ENCODE results near the gene TNFAIP1. TPM values are rescaled to one million over a fixed set of nuclear protein-coding genes. Genes with fewer than 3 reads are reported as not detected.
A peak's percentile ranks its signal among the peaks of the same experiment; 100 is the strongest.

TNFAIP1 gene
- polyA plus RNA-seq, 1 donor (not counting 4 experiments of a cell fraction or from before 2014, with no cell fraction given), result 84.6 TPM

- Histone ChIP-seq H3K4me1 (ENCODE audit: control insufficient read depth, extremely low read depth, insufficient read depth, low read length) (peaks cover 10% of the 10 kb centered on the region), H3K27me3 (ENCODE audit: control insufficient read depth, extremely low read depth, insufficient read depth, low read length) (no peaks in the 10 kb centered on the region), H3K9ac (ENCODE audit: control insufficient read depth, extremely low read depth, insufficient read depth, low read length) (no peak overlapping the region), H3K27ac (ENCODE audit: control insufficient read depth, insufficient read depth, low read length) (no peak overlapping the region), H3K36me3 (ENCODE audit: control insufficient read depth in 2 of 2, extremely low read depth in 1 of 2, insufficient read depth in 2 of 2, low read length in 2 of 2) (no peaks in the 10 kb centered on the region), H3K4me2 (ENCODE audit: control insufficient read depth, extremely low read depth, insufficient read depth, low read depth, low read length) (peak overlapping the region; percentile 34), H3K4me3 (ENCODE audit: control insufficient read depth in 2 of 3, extremely low read depth in 1 of 3, insufficient read depth in 2 of 3, low read depth in 1 of 3, low read length in 3 of 3) (no peak overlapping the region), H3K79me2 (ENCODE audit: control insufficient read depth, insufficient read depth, low read length) (no peaks in the 10 kb centered on the region), H2AFZ (ENCODE audit: control insufficient read depth, low read length) (no peak overlapping the region), H4K20me1 (ENCODE audit: control insufficient read depth, extremely low read depth, insufficient read depth, low read length) (no peaks in the 10 kb centered on the region), H3K9me1 (ENCODE audit: control insufficient read depth, extremely low read depth, insufficient read depth, low read length) (no peaks in the 10 kb centered on the region), H3K9me3 (ENCODE audit: control insufficient read depth, low read depth, low read length) (no peaks in the 10 kb centered on the region)
- dilution Hi-C loops (cut with MboI; ENCODE audit: extremely low pct_ligation_motif_present, low sequenced_read_pairs), result no loop called here
- TF ChIP-seq CTCF (optimal IDR thresholded peaks at IDR 0.05 in 1 of 3, IDR thresholded peaks at IDR 0.05 in 1 of 3, conservative IDR thresholded peaks at IDR 0.05 in 1 of 3; ENCODE audit: extremely low read depth in 1 of 3, insufficient read depth in 2 of 3, low read length in 3 of 3) (no peak), EZH2 (IDR thresholded peaks at IDR 0.05; ENCODE audit: low read length) (no peak)
- no peak for DNase-seq (ENCODE audit: low read depth, low spot score)
- no peak for FAIRE-seq
Measured at GRCh38 chr17:28394337-28395116, 59.0 kb downstream of the TNFAIP1 start.

- dilution Hi-C loops (cut with MboI; ENCODE audit: extremely low pct_ligation_motif_present, low sequenced_read_pairs), result no loop called here
- Histone ChIP-seq H3K27me3 (ENCODE audit: control insufficient read depth, extremely low read depth, insufficient read depth, low read length) (no peaks in the 10 kb centered on the region), H3K9me3 (ENCODE audit: control insufficient read depth, low read depth, low read length) (no peaks in the 10 kb centered on the region), H3K9ac (ENCODE audit: control insufficient read depth, extremely low read depth, insufficient read depth, low read length) (no peak overlapping the region), H3K4me1 (ENCODE audit: control insufficient read depth, extremely low read depth, insufficient read depth, low read length) (peaks cover 10% of the 10 kb centered on the region), H3K27ac (ENCODE audit: control insufficient read depth, insufficient read depth, low read length) (no peak overlapping the region), H3K4me3 (ENCODE audit: control insufficient read depth in 2 of 3, extremely low read depth in 1 of 3, insufficient read depth in 2 of 3, low read depth in 1 of 3, low read length in 3 of 3) (no peak overlapping the region), H2AFZ (ENCODE audit: control insufficient read depth, low read length) (no peak overlapping the region), H3K79me2 (ENCODE audit: control insufficient read depth, insufficient read depth, low read length) (no peaks in the 10 kb centered on the region), H3K36me3 (ENCODE audit: control insufficient read depth in 2 of 2, extremely low read depth in 1 of 2, insufficient read depth in 2 of 2, low read length in 2 of 2) (no peaks in the 10 kb centered on the region), H3K4me2 (ENCODE audit: control insufficient read depth, extremely low read depth, insufficient read depth, low read depth, low read length) (no peak overlapping the region), H4K20me1 (ENCODE audit: control insufficient read depth, extremely low read depth, insufficient read depth, low read length) (no peaks in the 10 kb centered on the region), H3K9me1 (ENCODE audit: control insufficient read depth, extremely low read depth, insufficient read depth, low read length) (no peaks in the 10 kb centered on the region)
- no peak for DNase-seq (ENCODE audit: low read depth, low spot score)
- no peak for TF ChIP-seq CTCF (optimal IDR thresholded peaks at IDR 0.05 in 1 of 3, IDR thresholded peaks at IDR 0.05 in 1 of 3, conservative IDR thresholded peaks at IDR 0.05 in 1 of 3; ENCODE audit: extremely low read depth in 1 of 3, insufficient read depth in 2 of 3, low read length in 3 of 3)
- TF ChIP-seq EZH2 (IDR thresholded peaks at IDR 0.05; ENCODE audit: low read length), result no peak
- no peak for FAIRE-seq
Measured at GRCh38 chr17:28395426-28395825, 59.9 kb downstream of the TNFAIP1 start.
